Measurements from ENCODE around the gene LYSMD2.

LYSMD2 gene

DNA sequence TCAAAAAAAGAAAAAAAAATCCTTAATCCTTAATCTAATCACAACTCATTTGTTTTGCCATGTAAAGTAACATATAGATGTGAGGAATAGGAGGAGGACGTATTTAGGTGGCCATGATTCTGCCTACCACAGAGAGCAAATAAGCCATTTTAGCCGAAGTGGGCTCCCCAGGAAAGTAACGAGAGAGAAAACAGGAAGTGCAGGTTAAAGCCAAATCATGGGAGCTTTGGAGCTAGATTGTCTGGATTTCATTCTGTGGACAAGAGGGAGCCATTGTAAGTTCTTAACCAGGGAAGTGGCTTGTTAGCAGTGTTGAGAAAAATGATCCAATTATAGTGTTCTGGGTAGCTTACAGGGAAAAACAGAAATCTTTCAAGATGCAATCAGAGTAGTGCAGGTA, 23.4 kb upstream of the LYSMD2 start:
- Mint-ChIP-seq H3K27me3 (no peaks in the 10 kb centered on the region), H3K27ac (no peak overlapping the region), H3K36me3 (no peaks in the 10 kb centered on the region), H3K4me1 (ENCODE audit: low read depth) (no peaks in the 10 kb centered on the region), H3K4me3 (no peak overlapping the region), H3K9me3 (ENCODE audit: low read depth) (no peaks in the 10 kb centered on the region)

DNA sequence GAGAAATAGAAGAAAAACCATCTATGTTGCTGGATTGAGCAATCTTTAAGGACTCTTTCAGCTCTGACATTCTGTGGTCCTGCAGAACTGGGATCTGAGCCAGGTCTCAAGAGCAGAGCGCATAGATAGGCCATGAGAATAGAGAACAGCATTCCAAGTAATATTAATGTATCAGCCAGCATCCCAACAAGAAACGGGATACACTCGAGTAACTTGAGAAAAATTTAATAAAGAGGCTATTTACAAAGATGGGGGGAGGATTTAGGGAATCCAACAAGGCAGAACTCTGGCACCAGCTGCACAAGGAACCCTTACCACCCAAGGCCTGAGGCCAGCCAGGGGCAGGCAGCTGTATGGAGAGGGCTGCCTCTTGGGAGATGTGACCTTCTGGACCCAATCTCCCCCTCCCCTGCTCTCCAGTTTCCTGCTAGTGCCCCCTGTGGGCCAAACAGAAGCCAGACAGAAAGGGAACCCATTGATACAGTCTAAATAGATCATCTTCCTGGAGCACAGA, 22.2 kb upstream of the LYSMD2 start:
- no peak overlapping the region for H3K27ac Mint-ChIP-seq
- H3K4me3 Mint-ChIP-seq = no peak overlapping the region
- no peaks in the 10 kb centered on the region for H3K9me3 Mint-ChIP-seq (ENCODE audit: low read depth)
- H3K36me3 Mint-ChIP-seq = no peaks in the 10 kb centered on the region
- no peaks in the 10 kb centered on the region for H3K27me3 Mint-ChIP-seq
- H3K4me1 Mint-ChIP-seq (ENCODE audit: low read depth) = peaks cover 1% of the 10 kb centered on the region

DNA sequence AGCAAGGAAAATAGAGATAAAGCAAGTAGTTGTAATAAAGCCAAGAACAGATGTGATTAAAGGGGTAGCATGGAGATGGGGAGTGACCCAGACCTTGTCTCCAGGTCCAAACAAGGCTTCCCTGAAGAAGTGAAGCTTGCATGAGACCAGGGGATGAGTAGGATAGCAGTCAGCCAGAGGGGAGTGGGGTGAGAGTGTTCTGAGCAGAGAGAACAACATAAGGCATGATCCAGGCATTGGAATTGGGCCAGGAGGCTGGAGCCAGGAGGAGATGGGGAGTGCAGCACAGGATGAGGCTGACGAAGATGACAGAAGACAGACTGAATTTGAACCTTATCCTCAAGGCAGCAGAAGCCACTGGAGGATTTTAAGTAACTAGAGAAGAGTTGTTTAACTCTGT, 21.2 kb upstream of the LYSMD2 start:
- Mint-ChIP-seq H3K4me3 (no peak overlapping the region), H3K36me3 (no peaks in the 10 kb centered on the region), H3K27me3 (no peaks in the 10 kb centered on the region), H3K9me3 (ENCODE audit: low read depth) (no peaks in the 10 kb centered on the region), H3K4me1 (ENCODE audit: low read depth) (peaks cover 9% of the 10 kb centered on the region), H3K27ac (no peak overlapping the region)

DNA sequence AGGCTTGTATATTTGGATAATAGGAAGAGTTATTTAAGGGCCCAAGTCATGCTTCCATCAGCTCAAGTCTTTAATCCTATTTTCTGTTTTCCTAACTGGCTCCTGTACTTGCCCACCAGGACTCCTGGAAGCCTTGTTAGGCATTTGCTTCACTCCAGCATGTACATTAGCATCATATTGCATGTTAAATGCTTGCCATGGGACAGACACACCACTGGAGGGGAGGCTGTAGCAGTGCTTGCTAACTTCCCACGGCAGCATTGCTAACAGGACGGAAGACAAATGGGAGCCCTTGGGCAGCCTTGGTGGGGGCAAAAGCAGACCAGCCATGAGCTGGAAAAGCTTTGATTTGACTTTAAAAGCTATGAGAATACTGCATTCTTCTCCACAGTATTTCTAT, 20.0 kb upstream of the LYSMD2 start:
- H3K36me3 Mint-ChIP-seq = no peaks in the 10 kb centered on the region
- no peaks in the 10 kb centered on the region for H3K9me3 Mint-ChIP-seq (ENCODE audit: low read depth)
- no peak overlapping the region for H3K27ac Mint-ChIP-seq
- H3K27me3 Mint-ChIP-seq = no peaks in the 10 kb centered on the region
- H3K4me3 Mint-ChIP-seq = no peak overlapping the region
- H3K4me1 Mint-ChIP-seq (ENCODE audit: low read depth) = peaks cover 20% of the 10 kb centered on the region

DNA sequence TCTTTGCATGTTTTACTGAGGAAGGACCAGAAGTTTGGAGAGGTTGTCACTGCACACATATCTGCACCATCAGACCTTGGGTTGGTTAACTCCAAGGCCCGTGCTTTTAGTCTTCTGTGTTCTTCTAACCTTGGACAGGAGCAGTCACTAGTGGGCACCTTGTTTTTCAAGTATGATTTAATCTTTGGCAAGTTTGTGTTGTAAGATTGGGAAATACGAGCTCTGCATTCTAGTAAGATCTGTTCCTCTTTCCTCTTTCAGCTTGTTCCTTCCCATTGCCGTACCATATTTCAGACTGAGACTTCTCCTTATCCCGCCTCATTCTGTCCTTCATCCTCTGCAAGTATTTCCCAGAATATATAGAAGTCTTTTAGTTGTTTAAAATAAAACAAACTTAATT, 19.0 kb upstream of the LYSMD2 start:
- H3K27me3 Mint-ChIP-seq = no peaks in the 10 kb centered on the region
- no peak overlapping the region for H3K4me3 Mint-ChIP-seq
- H3K9me3 Mint-ChIP-seq (ENCODE audit: low read depth) = no peaks in the 10 kb centered on the region
- no peaks in the 10 kb centered on the region for H3K36me3 Mint-ChIP-seq
- peaks cover 24% of the 10 kb centered on the region for H3K4me1 Mint-ChIP-seq (ENCODE audit: low read depth)
- H3K27ac Mint-ChIP-seq = no peak overlapping the region

DNA sequence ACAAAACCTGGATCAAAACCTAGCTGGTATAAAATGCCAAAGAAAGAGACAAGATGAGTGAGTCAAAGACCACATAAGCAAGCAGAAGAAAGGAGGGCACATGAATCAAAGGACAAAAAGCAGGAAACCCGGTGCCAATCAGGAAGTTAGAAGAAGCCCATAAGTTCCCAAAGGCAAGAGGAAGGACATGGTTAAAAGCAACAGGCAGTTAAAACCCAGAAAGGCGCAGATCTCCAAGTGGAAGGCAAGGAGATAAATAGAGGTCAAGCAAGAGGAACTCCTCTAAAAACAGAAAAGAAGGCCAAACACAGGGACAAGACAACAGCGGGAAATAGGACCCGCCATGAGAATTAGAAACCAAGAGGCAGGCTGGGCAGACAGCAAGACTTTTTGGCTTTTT, 18.3 kb upstream of the LYSMD2 start:
- H3K9me3 Mint-ChIP-seq (ENCODE audit: low read depth) = no peaks in the 10 kb centered on the region
- H3K27me3 Mint-ChIP-seq = no peaks in the 10 kb centered on the region
- H3K4me1 Mint-ChIP-seq (ENCODE audit: low read depth) = peaks cover 28% of the 10 kb centered on the region
- no peak overlapping the region for H3K27ac Mint-ChIP-seq
- H3K4me3 Mint-ChIP-seq = no peak overlapping the region
- H3K36me3 Mint-ChIP-seq = no peaks in the 10 kb centered on the region

DNA sequence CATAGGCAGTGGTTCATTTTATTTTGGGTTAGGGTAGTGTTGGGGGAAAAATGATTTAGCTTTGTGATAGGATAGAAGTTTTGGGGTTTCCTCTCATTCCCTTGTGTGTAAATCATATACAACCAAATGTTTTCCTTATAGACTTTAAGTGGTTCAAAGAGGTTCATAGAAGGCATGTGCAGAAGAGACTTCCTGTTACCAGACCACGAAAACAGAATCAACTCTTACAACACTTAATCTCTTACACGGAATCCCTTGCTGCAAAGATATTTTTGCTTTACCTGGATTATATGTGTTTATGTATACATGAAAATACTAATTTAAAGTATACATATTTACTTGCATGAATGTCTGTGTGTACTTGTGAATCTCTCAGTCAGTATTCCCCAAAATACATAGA, 16.8 kb upstream of the LYSMD2 start:
- H3K4me3 Mint-ChIP-seq = peak overlapping the region; percentile 1
- no peaks in the 10 kb centered on the region for H3K36me3 Mint-ChIP-seq
- no peaks in the 10 kb centered on the region for H3K9me3 Mint-ChIP-seq (ENCODE audit: low read depth)
- H3K27me3 Mint-ChIP-seq = no peaks in the 10 kb centered on the region
- peaks cover 32% of the 10 kb centered on the region for H3K4me1 Mint-ChIP-seq (ENCODE audit: low read depth)
- H3K27ac Mint-ChIP-seq = no peak overlapping the region

DNA sequence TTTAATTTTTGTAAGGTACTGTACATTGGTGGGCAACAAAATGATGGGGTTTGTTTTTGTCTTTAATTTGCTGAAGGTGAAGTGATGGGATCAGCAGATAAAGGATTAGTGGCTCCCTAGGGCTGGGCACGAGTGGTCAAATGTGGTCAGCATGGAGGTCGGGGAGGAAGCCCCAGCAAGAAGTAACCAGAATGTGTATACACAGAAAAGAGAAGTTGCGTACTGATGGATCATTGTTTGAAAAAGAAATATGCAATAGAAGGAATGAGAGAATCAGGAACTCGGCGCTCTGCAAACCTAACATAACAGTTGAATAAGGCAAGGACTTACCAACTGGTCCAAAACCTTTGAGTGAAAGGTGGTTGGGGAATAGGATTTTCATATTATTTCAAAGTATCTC, 15.4 kb upstream of the LYSMD2 start:
- H3K9me3 Mint-ChIP-seq (ENCODE audit: low read depth) = no peaks in the 10 kb centered on the region
- no peak overlapping the region for H3K27ac Mint-ChIP-seq
- peaks cover 32% of the 10 kb centered on the region for H3K4me1 Mint-ChIP-seq (ENCODE audit: low read depth)
- peak overlapping the region; percentile 88 for H3K4me3 Mint-ChIP-seq
- no peaks in the 10 kb centered on the region for H3K36me3 Mint-ChIP-seq
- H3K27me3 Mint-ChIP-seq = no peaks in the 10 kb centered on the region

DNA sequence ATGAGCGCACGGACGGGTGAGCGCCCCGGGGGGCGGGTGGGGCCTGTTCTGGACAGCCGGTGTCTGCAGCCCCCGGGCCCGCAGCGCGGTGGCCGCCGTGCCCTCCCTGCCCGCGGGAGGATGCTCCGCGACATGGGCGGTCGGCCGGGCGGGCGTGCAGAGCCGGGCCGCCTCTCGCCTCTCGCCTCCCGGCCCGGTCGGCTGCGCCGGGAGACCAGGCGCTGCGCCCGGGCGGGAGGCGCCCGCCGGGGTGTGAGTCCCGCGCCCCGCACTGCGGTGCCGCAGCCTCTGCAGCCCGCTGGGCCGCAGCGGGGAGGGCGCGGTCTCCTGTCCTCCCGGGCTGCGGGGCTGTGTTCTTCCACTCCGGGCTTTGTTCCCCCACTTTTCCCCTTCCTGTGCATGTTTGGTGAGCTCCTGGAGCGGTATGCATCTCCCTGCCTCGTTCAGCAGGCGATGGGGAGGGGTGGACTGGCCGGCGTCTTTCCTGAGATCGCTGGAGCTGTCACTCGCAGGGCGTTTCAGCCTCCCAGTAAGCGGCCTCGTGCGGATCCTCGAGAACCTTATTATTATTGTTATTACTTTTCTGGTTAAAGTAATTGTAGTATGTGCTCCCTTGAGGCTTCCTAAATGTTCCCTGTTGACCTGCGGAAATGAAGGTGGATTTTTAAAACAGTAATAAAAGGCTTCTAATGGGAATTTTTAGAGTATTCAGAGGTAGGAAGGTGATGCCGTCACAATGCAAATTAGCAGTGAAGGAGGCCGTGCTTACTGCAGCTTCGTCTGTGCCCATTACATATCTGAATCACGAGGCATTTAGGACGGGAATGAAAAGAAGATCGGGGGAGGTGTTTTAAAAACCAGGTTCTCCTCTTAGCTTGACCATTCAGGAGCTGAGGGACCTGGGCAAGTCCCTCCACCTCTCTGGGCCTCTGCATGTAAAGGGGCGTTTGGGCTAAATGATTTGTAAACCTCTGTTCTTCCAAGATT, 14.5 kb upstream of the LYSMD2 start:
- Mint-ChIP-seq H3K27me3 (no peaks in the 10 kb centered on the region), H3K27ac (peak overlapping the region; percentile 61), H3K4me3 (peak overlapping the region; percentile 88), H3K4me1 (ENCODE audit: low read depth) (peaks cover 32% of the 10 kb centered on the region), H3K9me3 (ENCODE audit: low read depth) (no peaks in the 10 kb centered on the region), H3K36me3 (no peaks in the 10 kb centered on the region)

DNA sequence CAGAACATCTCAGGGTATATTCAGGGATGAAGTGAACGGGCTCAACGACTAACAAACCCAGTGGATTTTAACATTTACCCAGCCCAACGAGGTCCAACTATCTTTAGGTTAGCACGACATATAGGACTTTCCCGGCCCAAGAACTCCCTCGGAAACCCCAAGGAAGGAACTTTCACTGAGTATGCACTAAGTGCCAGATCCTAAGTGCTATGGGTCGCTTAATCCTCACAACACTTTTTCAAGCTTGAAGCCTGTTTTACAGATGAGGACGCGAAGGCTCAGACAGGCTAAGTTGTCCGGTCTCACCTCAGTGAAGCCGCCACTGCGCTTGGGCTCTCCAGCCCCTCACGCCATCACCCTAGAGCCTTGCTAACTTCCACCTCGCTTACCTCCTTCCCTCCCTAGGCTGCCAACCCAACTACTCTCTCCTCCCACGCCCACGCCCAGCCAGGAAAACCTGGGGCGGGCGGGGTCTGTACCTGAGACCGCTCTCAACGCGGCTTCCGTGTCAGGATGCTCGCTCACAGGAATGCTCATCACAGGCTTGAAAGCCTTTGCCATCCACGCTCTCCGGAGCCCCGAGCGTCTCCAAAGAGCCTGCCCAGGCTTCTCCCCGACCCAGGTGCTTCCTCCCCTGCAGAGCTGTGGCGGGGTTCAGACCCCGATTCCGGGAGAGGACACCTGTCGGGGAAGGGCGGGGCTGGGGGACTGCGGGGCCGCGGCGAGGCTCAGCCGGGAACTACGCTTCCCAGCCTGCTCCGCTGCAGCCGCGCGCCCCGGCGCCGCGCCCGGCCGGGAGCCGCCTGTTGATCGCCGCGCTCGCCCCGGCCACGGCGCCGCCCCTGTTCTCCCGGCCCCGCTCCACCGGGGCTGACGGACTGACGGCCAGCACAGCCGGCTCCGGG, 13.6 kb upstream of the LYSMD2 start, which contains the start of gene TMOD2:
Gene TMOD2 (plus strand): TSS at position 806 of the 905 bp plus-strand sequence. CDS start 14,845 bp downstream, outside the sequence.
- peak within 1 kb of the TSS; percentile 61 for H3K27ac Mint-ChIP-seq
- H3K36me3 Mint-ChIP-seq = no peaks in the 10 kb centered on the region
- peaks cover 2% of the 10 kb centered on the region for H3K27me3 Mint-ChIP-seq
- no peaks in the 10 kb centered on the region for H3K9me3 Mint-ChIP-seq (ENCODE audit: low read depth)
- peak within 1 kb of the TSS; percentile 88 for H3K4me3 Mint-ChIP-seq
- peaks cover 32% of the 10 kb centered on the region for H3K4me1 Mint-ChIP-seq (ENCODE audit: low read depth)

DNA sequence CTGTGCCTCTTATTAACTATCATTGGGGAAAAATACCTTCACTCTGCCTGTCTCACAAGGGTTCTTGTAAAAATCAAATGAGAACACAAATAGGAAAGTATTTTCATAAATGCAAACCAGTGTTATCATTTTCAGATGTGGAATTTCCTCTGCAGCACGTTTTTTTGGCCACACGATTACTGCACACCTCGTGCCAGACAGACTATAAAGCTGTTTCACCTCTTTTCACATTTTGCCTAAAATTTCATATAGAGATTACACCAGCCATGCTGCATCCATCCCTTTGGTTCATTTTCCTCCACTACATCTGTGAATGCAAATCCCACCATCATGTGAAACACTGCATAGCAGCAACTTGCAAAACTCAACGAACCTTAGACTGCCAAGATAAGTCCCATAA, 12.7 kb upstream of the LYSMD2 start:
- H3K4me1 Mint-ChIP-seq (ENCODE audit: low read depth) = peaks cover 32% of the 10 kb centered on the region
- H3K27ac Mint-ChIP-seq = no peak overlapping the region
- H3K9me3 Mint-ChIP-seq (ENCODE audit: low read depth) = no peaks in the 10 kb centered on the region
- peaks cover 2% of the 10 kb centered on the region for H3K27me3 Mint-ChIP-seq
- no peaks in the 10 kb centered on the region for H3K36me3 Mint-ChIP-seq
- peak overlapping the region; percentile 88 for H3K4me3 Mint-ChIP-seq

DNA sequence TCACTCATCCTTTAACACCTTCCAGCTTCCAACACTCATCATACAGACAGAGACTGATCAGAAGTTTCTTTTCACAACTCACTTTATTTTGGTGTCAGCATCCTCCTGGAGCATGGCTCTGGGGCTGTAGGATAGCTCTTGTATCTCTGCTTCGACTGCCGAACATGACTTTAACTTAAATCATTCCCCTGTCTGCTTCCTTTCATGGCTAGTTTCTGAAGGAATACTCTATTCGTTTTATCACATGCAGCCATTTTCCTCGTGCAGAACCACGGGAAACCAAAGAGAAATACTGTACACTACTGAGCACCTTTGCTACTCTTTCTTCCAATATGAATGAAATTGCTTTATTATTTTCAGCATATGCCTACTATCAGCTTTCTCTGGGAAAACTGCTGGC, 11.9 kb upstream of the LYSMD2 start:
- Mint-ChIP-seq H3K9me3 (ENCODE audit: low read depth) (no peaks in the 10 kb centered on the region), H3K27ac (no peak overlapping the region), H3K27me3 (peaks cover 3% of the 10 kb centered on the region), H3K4me3 (no peak overlapping the region), H3K4me1 (ENCODE audit: low read depth) (peaks cover 27% of the 10 kb centered on the region), H3K36me3 (no peaks in the 10 kb centered on the region)

DNA sequence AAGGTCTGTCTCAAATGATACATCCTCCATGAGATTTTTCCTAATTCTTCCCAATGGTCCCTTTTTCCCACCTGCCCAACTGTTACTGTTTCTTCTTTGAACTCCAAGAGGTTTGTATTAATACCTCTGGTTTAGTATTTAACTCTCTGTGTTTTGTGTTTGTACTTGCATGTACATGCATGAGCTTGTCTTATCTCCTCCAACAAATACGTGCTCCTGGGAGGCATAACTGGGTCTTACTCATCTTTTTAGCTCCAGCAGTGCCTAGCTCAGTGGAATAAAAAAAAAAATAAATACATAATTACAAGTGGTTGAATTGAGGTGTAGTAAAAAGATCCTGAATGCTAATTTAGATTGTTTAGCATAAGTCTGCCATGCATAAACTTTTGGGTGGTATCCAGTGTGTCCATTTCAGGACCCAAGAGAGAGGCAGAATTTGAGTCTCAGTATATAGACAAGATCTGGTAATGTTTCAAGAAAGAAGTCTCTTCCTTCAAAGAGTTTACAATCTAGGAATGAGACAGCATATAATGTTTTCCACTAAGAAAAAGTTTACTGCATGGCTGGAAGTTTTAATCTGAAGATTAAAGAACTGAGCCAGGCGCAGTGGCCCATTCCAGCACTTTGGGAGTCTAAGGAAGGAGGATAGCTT, 1.7 kb upstream of the LYSMD2 start:
- Mint-ChIP-seq H3K4me1 (ENCODE audit: low read depth) (peaks cover 38% of the 10 kb centered on the region), H3K4me3 (peak overlapping the region; percentile 84), H3K36me3 (no peaks in the 10 kb centered on the region), H3K27me3 (no peaks in the 10 kb centered on the region), H3K9me3 (ENCODE audit: low read depth) (no peaks in the 10 kb centered on the region), H3K27ac (peak overlapping the region; percentile 13)

DNA sequence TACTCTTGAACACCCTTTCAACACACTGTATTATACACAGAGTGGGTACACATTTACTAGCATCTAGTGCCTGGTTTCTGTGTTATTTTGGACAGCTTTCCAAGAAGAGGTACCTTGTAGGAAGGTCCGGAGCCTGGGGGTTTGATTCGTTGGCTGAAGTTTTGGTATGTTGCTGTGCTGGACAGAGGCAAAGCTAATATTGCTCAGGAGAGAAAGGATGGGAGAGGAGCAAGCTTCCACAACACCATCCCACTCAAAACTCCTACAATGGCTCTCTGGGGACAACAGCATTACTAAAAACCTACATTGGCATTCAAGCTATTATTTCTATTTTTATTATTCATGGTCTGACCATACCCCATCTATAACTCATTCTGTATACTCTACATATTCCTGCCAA, 1.1 kb upstream of the LYSMD2 start:
- Mint-ChIP-seq H3K4me3 (peak overlapping the region; percentile 84), H3K27ac (peak overlapping the region; percentile 96), H3K9me3 (ENCODE audit: low read depth) (no peaks in the 10 kb centered on the region), H3K4me1 (ENCODE audit: low read depth) (peaks cover 43% of the 10 kb centered on the region), H3K27me3 (no peaks in the 10 kb centered on the region), H3K36me3 (peaks cover under 1% of the 10 kb centered on the region)

Measured in activated naive CD8-positive, alpha-beta T cell (primary cell).